Fibroblast of skin of right biceps (primary cell): ENCODE measurements around the gene PLTP.
"Not testable (repeated sequence)": the region's sequence is repeated elsewhere in the genome, so short reads cannot be mapped to it uniquely, and the experiment has no call there.

ENCODE experiments used
- DNase-seq: peaks from one replicate; pipeline ENCODE4 v3.0.0-alpha.2; 2013

PLTP gene, protein sequence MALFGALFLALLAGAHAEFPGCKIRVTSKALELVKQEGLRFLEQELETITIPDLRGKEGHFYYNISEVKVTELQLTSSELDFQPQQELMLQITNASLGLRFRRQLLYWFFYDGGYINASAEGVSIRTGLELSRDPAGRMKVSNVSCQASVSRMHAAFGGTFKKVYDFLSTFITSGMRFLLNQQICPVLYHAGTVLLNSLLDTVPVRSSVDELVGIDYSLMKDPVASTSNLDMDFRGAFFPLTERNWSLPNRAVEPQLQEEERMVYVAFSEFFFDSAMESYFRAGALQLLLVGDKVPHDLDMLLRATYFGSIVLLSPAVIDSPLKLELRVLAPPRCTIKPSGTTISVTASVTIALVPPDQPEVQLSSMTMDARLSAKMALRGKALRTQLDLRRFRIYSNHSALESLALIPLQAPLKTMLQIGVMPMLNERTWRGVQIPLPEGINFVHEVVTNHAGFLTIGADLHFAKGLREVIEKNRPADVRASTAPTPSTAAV

DNA sequence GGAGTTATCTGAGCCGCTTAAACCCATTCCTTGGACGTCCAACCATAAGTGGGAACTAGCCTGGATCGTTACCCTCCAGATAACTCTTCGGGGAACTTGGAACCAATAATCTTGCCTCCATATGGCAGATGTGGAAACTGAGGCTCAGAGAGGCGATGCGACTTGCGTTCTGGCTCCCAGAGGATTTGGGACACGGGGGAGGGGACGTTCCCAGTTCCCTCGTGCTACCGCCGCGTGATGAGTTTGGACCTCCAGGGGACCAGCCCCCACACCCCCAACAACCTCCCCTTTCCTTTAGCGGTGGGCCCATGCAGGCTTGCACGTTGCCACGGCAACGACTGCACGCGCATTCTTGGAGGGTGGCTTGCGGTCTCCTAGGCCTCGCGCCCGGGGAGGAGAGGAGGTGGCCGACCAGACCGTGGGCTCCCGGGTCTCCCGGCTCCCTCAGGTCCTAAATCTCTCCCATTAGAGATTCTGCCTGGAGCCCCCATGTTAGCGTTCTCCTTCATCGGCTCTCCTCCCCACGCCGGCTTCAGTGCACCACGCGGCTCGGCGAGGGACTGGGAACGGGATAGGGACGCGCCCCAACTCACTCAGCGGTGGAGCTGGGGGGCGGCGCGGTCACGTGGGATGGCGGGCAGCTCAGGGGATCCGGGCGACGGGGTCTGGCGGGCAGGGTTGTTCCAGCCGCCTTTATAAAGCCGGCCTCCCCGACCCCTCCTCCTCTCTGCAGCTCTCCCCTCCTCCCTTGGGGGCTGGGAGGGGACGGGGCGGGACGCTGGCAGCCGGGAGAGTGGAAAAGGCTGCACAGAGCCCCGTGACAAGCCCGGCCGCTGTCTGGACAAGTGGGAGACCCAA lies at the start of gene PLTP:
Gene PLTP (minus strand): TSS at position 670 of the 858 bp plus-strand sequence. CDS start 703 bp downstream, outside the sequence.
- DNase-seq, result peak; percentile 84

GRCh38 chr20:45959956-45960630 lies 48.1 kb upstream of the PLTP start:
- no peak for DNase-seq

GRCh38 chr20:45959126-45959525 lies 47.2 kb upstream of the PLTP start:
- no peak for DNase-seq

DNA sequence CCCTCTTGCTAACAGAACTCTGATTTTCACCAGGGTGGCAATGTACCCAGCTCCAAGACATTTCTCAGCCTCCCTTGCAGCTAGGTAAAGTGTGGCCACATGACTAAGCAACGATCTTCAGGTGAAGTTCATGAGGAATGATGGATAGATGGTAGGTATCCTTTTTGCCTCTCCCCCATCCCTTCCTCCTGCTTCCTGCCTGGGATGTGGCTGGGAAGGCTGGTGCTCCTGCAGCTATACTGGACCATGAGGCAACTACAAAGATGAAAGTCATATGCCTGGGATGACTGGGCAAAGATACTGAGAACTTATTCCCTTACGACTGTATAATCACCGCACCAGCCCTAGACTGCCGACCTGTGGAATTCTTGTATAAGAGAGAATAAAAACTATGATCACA lies 46.6 kb upstream of the PLTP start:
- no peak for DNase-seq

DNA sequence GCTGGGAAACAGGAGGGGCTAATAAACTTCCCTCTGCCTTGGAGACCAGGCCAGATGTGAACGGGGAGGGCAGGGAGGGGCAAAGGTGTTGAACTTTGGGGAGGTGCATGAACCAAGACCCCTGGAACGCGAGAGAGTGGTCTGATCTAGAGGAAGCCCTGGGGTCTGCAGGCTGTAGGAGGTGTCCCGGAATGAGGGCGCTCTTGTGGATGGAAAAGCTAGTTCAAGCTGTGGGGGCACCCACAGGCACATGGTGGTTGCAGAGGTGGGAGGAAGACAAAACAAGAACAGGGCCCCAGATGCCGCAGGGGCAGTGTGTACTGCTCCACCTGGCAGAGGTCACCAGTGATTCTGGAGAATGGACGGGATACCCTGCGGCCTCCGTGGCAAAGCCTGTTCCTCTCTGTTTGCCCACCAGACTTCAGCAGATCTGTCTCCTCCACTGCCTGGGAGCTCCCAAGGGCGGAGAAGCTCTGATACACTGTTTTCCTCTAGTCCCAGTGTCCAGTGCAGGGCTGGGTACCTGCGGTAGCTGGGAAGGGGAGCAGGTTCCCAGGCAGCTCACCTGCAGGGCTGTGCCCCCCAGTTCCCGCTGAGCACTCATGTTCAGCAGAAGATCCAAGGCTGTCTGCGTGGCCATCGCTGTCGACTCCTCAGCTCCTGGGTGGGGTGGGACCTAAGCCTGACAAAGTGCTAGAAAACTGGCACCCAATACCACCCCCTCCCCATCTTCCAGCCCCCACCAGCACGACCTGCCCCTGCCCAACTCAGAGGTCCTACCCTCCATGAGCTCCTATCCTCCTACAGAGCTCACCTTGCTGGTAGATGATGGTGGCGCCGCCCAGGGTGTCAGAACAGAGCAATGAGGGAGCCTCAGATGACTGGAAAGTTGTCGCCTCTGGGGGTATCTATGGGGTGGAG lies 45.3 kb upstream of the PLTP start:
- no peak for DNase-seq

DNA sequence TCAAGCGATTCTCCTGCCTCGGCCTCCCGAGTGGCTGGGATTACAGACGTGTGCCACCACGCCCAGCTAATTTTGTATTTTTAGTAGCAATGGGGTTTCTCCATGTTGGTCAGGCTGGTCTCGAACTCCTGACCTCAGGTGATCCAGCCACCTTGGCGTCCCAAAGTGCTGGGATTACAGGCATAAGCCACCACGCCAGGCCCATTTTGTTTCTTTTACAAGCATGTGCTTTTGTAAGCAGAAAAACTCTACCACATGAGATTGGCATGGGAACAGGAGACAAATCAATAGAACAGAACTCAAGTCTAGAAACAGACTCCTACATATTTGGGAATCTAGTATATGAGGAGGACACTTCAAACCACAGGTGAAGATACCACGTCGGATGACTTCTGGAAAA lies 44.4 kb upstream of the PLTP start:
- not testable (repeated sequence) for DNase-seq

DNA sequence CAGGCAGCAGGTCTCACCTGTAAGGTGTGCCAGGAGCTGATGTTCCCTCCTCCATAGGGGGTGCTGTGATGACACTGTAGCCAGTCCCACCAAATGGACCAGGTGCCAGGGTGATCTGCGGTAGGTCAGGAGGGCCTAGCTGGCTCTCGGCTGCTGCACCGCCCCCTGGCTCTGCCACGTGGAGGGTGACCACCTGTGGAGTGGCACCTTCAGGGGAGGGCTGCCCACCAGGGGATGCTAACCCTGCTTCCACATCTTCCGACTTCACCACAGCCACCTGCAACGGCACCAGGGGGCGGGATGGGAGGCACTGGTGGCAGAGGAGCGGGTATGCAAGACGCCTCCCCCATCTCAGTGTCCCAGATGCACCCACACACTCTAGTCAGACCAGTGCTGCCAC lies 41.7 kb upstream of the PLTP start:
- DNase-seq, result no peak

GRCh38 chr20:45952861-45953260 lies 40.9 kb upstream of the PLTP start:
- DNase-seq, result no peak

DNA sequence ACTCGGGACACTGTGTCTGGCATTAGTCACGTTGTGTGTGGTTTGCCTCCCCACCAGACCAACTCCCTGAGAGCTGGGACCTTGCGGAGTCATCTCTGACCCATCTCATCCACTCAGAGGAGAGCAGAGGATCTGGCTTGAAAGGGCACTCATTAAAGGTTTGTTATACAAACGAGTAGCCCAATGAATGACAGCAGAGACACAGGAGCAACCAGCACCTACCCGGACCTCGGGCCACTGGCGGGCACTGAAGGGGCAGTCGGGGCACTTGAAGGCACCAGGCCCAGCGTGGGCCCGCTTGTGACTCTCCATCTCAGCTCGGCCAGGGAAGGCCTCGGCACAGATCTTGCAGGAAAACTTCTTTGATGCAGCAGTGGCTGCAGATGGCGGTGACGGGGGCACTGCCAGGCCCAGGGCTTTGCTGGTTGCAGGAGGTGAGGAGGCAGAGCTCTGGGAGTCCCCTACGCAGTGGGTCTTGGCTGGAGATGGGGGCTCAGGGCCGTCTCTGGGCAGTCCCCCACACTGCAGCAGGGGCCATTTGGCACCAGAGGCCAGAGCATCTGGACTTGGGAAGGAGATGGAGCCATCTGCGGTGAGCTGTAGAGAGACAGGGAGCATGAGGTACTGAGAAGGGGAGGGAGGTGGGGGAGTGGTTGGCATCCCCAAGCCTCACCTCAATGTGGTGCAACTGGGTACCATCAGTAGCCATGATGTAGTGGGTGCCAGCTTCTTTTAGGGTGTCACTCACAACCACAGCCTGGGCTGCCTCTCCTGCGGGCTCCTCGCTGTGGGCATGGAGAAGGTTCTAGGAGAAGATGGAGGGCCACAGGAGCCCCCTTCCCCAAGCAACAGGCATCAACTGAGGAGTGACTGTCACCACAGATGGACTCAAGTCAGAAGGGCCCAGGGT lies 40.2 kb upstream of the PLTP start:
- no peak for DNase-seq

GRCh38 chr20:45950330-45950646 lies 38.3 kb upstream of the PLTP start:
- no peak for DNase-seq

DNA sequence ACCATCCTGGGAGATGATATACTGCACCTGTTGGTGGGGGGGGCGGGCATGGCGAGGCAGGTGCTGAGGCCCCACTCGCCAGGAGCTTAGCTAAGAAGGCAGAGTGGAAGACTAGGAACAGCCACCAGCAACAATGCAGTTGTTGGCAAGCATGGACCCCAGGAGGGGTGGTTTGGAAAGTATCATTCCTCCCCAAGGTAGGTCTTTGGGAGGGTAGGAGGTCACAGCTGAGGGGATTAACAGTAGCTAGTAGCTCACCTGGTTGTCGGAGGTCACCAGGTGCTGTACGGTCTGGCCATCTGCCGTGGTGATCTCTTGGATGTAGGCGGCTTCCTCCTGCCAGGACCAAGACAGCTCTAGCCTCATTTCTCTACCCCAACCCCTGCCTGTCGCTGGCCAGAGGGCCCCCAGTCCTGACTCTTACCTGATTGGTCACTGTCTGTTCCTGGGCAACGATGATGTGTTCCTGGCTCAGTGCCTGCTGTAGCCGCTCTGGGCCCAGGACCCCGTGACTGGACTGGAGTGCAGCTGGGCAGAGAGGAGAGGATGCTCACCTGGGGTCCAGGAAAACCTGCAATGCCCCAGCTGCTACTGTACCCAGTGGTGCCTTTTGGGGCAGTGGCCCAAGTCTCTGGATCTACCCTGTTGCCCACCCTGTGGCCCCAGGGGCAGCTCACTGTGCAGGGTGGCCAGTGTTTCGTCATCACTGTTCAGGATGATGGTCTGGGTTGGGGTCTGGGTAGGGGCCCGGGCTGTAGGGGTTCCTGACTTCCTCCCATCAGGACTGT lies 37.8 kb upstream of the PLTP start:
- no peak for DNase-seq

DNA sequence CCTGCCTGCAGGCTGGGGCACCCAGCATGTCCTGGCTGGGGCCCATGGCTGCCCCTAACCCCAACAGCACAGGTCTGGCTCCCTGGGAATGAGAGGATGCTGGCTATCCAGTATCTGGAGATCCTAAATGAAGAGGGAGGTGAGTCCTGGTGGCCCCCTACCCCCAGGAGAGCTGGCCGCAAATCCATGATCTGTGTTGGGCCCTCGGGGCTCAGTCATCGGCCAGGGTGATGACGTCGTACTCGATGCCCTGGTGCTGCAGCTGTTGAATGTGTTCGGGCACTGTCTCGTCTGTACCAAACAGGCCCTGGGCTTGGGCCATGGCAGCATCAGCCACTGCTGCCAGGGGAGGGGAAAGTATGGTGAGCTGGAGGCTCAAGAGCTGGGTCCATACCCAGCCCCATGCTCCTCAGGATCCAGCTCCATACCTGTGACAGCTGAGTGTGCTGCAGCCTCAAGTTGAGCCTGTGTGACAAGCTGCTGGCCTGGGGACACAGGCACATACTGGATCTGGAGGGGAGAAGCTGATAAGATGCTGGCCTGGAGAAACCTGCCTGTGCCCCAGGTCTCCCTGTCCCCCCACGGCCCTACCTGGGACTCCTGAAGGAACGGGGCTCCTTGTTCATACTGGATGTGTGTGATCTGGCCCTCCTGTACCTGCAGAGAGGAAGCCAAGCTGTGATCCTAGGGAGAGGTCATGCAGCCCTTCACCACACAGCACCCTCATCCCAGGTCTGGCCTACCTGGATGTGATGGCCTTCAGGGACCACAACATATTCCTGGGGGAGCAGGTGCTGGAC lies 37.0 kb upstream of the PLTP start:
- no peak for DNase-seq

- DNase-seq, result no peak
These were observed 36.3 kb upstream of the PLTP start for GRCh38 chr20:45948261-45948733.

DNA sequence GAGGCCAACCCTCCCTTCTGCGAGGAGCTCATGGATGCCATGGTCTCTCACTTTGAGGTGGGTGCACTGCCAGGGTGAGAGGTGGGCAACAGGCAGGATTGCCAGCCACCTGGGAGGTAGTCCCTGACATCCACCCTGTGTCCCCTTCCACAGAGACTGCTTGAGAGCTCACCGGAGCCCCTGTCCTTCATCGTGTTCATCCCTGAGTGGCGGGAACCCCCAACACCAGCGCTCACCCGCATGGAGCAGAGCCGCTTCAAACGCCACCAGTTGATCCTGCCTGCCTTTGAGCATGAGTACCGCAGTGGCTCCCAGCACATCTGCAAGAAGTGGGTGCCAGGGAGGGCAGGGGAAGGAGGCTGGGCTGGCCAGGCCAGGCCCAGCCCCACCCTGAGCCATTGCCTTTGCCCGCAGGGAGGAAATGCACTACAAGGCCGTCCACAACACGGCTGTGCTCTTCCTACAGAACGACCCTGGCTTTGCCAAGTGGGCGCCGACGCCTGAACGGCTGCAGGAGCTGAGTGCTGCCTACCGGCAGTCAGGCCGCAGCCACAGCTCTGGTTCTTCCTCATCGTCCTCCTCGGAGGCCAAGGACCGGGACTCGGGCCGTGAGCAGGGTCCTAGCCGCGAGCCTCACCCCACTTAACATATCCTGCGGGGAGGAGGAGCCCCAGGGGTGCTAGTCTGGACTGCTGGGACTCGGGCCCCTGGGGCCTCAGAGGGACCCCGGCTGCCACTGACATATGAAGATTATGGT lies 35.3 kb upstream of the PLTP start:
- DNase-seq, result no peak

GRCh38 chr20:45946149-45946970 lies 34.4 kb upstream of the PLTP start:
- DNase-seq, result no peak

GRCh38 chr20:45945678-45946148 lies 33.8 kb upstream of the PLTP start:
- peak; percentile 38 for DNase-seq

DNA sequence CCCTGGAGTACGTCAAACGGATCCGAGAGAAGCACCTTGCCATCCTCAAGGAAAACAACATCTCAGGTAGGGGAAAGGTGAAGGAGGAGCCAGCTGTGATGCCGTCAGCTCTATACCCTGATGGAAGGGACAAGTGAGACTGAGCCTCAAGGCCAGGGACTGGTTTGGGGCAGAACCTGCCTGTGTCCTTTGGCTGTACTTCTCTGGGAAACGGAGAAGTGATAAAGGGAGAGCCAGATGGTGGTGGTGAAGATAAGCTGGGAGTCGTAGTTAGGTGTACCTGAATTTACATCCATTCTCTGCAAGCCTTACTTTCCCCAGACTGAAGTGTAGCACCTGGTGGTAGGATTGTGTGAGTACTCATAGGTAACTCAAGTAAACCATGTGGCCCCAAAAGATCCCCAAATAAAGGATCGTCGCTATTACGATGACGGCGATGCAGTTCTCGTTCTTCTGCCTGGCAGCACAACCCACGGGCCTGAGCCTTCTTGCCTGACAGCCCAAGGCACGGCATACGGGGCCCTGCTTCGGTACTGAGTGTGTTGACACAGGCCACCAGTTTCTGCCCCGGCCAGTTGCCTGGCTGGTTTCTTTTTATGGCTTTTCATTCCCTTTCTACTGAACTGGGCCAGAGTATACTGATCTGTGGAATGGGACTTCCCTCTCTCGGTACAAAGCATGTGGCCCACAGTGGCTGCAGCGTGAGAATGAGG lies 33.2 kb upstream of the PLTP start:
- DNase-seq, result no peak
